ENCODE results near the gene RUSF1. TPM values are rescaled to one million over a fixed set of nuclear protein-coding genes. Genes with fewer than 3 reads are reported as not detected.
"Not testable (repeated sequence)": the region's sequence is repeated elsewhere in the genome, so short reads cannot be mapped to it uniquely, and the experiment has no call there.

Gene RUSF1
- total RNA-seq, 1 donor, result 45.5 TPM

DNA sequence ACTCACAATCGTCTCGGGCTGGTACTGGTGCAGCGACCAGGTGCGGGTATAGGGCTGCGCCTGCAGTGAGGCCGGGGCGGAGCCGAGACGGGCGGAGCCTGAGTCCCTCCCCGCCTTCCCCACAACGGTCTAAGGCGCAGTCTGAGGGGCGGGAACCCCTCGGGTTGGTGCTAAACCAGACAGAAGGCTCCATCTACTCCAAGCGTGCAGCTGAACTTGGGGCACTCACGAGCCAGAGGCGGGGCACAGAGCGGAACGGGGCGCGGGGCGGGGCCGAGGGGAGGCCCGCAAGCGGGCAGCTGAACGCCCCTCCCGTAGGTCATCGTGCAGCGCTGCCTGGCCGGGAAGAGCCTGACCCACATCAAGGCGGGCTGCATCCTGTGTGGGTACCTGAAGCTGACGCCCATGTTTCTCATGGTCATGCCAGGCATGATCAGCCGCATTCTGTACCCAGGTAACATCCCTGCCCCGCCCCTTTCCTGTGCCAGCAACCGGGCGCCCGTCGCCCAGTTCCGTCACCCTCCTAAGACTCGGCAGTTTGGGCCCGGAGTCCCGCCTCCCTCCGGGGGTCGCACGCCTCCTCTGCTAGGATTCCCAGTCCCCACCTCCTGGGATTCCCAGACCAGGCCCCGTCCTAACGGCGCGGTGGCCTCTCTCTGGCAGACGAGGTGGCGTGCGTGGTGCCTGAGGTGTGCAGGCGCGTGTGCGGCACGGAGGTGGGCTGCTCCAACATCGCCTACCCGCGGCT, 20.3 kb downstream of the RUSF1 start:
- TF ChIP-seq, protein P1, sequence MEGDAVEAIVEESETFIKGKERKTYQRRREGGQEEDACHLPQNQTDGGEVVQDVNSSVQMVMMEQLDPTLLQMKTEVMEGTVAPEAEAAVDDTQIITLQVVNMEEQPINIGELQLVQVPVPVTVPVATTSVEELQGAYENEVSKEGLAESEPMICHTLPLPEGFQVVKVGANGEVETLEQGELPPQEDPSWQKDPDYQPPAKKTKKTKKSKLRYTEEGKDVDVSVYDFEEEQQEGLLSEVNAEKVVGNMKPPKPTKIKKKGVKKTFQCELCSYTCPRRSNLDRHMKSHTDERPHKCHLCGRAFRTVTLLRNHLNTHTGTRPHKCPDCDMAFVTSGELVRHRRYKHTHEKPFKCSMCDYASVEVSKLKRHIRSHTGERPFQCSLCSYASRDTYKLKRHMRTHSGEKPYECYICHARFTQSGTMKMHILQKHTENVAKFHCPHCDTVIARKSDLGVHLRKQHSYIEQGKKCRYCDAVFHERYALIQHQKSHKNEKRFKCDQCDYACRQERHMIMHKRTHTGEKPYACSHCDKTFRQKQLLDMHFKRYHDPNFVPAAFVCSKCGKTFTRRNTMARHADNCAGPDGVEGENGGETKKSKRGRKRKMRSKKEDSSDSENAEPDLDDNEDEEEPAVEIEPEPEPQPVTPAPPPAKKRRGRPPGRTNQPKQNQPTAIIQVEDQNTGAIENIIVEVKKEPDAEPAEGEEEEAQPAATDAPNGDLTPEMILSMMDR (IDR thresholded peaks at IDR 0.05; ENCODE audit: insufficient read depth, low read length), result no peak
- DNase-seq (ENCODE audit: low read depth), result peak; percentile 10
- H3K4me3 ChIP-seq (ENCODE audit: low read depth, low read length), result peak overlapping the region; percentile 62

- peak overlapping the region; percentile 62 for H3K4me3 ChIP-seq (ENCODE audit: low read depth, low read length)
- DNase-seq (ENCODE audit: low read depth), result no peak
- TF ChIP-seq, protein P1 (IDR thresholded peaks at IDR 0.05; ENCODE audit: insufficient read depth, low read length), result no peak
These were observed 21.0 kb downstream of the RUSF1 start for GRCh38 chr16:31487071-31487719.

DNA sequence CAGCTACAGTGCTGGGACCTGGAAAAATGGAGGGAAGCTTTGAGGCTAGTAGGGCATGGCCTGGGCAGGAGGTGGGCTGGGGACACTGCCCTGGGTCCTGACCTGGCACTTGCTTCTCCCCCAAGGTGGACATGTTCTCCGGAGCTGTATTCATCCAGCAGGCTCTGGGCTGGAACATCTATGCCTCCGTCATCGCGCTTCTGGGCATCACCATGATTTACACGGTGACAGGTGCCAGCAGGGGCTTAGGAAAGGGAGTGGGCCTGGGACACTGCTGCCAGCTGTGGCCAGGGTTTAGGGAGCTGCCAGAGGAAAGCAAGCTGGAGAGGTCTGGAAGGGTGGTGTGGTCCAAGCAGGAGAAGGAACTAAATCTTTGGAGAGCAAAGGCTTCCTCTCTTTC, 22.1 kb downstream of the RUSF1 start:
- TF ChIP-seq, protein P1 (IDR thresholded peaks at IDR 0.05; ENCODE audit: insufficient read depth, low read length), result no peak
- DNase-seq (ENCODE audit: low read depth), result no peak
- H3K4me3 ChIP-seq (ENCODE audit: low read depth, low read length), result no peak overlapping the region

GRCh38 chr16:31485571-31485970, 22.6 kb downstream of the RUSF1 start:
- no peak for DNase-seq (ENCODE audit: low read depth)
- TF ChIP-seq, protein P1 (IDR thresholded peaks at IDR 0.05; ENCODE audit: insufficient read depth, low read length), result no peak
- no peak overlapping the region for H3K4me3 ChIP-seq (ENCODE audit: low read depth, low read length)

- TF ChIP-seq, protein P1 (IDR thresholded peaks at IDR 0.05; ENCODE audit: insufficient read depth, low read length), result no peak
- no peak for DNase-seq (ENCODE audit: low read depth)
These were observed 23.6 kb downstream of the RUSF1 start for GRCh38 chr16:31484491-31485171.

GRCh38 chr16:31484048-31484447, 24.1 kb downstream of the RUSF1 start:
- not testable (repeated sequence) for DNase-seq (ENCODE audit: low read depth); H3K4me3 ChIP-seq (ENCODE audit: low read depth, low read length)

More at GRCh38 chr16:31484491-31485171, 23.6 kb downstream of the RUSF1 start:
- no peak overlapping the region for H3K4me3 ChIP-seq (ENCODE audit: low read depth, low read length)

DNA sequence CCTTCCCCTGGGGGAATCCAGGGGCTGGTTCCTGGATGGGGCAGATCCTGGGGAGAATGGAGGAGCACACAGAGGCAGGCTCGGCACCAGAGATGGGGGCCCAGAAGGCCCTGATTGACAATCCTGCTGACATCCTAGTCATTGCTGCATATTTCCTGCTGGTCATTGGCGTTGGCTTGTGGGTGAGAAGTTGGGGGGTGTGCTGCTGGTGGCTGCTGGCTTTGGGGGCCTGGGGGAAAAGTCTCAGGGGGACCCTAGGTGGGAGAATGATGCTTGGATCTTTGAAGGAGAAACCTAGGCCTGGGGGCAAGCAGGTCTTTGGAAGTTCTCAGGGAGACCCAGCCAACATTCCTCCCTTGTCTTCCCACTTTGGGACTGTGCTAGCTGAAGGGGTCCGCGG, 25.1 kb downstream of the RUSF1 start, which contains the start of gene SLC5A2:
SLC5A2 (plus strand) TSS at position 43 of the 400 bp plus-strand sequence; CDS start at position 57, 14 bp downstream.
- no peak for DNase-seq (ENCODE audit: low read depth)

More for the DNA sequence above, 25.1 kb downstream of the RUSF1 start, which contains the start of gene SLC5A2:
- H3K4me3 ChIP-seq (ENCODE audit: low read depth, low read length), result no peak within 1 kb of the TSS
- TF ChIP-seq, protein P1 (IDR thresholded peaks at IDR 0.05; ENCODE audit: insufficient read depth, low read length), result no peak
